Left lung (tissue), 10 donors: Measurements from ENCODE around the gene CHRNB1. TPM values are rescaled to one million over a fixed set of nuclear protein-coding genes. Genes with fewer than 3 reads are reported as not detected.

Source experiments
- ATAC-seq: fragments of 200-7000 bp; cut with Tn5 transposase; one replicate; pipeline ENCODE4 v1.9.1; 2020; ENCODE audit warnings: moderate library complexity
- DNase-seq, 4 donors: peaks; one replicate each; pipeline ENCODE4 v3.0.0-alpha.2; 2013 to 2020
- H3K27ac ChIP-seq, 2 donors: fragments of 200-600 bp; sonication (generic) in 1 of 2; one replicate each; pipeline versions ENCODE4 v1.5.0 to v1.8.0; 2020 to 2021
- H3K27me3 ChIP-seq, 2 donors: fragments of 200-600 bp; sonication (generic) in 1 of 2; one replicate each; pipeline versions ENCODE4 v1.5.0 to v1.8.0; 2020 to 2021
- H3K36me3 ChIP-seq, 2 donors: fragments of 200-600 bp; sonication (generic) in 1 of 2; one replicate each; pipeline versions ENCODE4 v1.5.0 to v1.8.0; 2020 to 2021
- H3K4me1 ChIP-seq, 2 donors: fragments of 200-600 bp; one replicate each; pipeline ENCODE4 v1.8.0; 2021
- H3K4me3 ChIP-seq, 2 donors: fragments of 200-600 bp; sonication (generic) in 1 of 2; one replicate each; pipeline versions ENCODE4 v1.5.0 to v1.8.0; 2020 to 2021; ENCODE audit warnings: mild to moderate bottlenecking in 1 of 2
- H3K9me3 ChIP-seq, 2 donors: fragments of 200-600 bp; sonication (generic) in 1 of 2; one replicate each; pipeline versions ENCODE4 v1.5.0 to v1.8.0; 2020 to 2021
- intact Hi-C, 2 donors: fragments of 100-400 bp; cut with DNase I; formaldehyde crosslinking; loops; one replicate each; pipeline versions ENCODE4 v1.11.2 to v1.14.2; 2022
- polyA plus RNA-seq, 6 donors: library from polyadenylated mRNA; unstranded; fragments of 120-200 nt; gene quantifications; one replicate each; pipeline ENCODE4 v1.2.1, GENCODE V29; 2013; ENCODE audit not compliant: insufficient read length in 6 of 6
- total RNA-seq, 2 donors: library from RNA; stranded (reverse); fragmentation: NEBNext Ultra II Directional; extraction: Animal tissue kit (Norgen Biotek cat#: 25700); gene quantifications; one replicate each; pipeline ENCODE4 v1.2.1, GENCODE V29; 2021
- TF ChIP-seq, protein P1 (sequence below), 2 donors: fragments of 200-600 bp; sonication (generic) in 1 of 2; IDR thresholded peaks; one replicate each; pipeline versions ENCODE4 v1.5.0 to v1.8.0; 2021; ENCODE audit warnings: antibody characterized with exemption in 2 of 2
- donor health status: DM: no; HTN: yes; CAD: no.
- donor health status: DM: no; HTN: no; CAD: no.

Gene CHRNB1
- total and polyA plus RNA-seq, 8 donors = 7.0 to 12.1 (median 9.9) TPM

DNA sequence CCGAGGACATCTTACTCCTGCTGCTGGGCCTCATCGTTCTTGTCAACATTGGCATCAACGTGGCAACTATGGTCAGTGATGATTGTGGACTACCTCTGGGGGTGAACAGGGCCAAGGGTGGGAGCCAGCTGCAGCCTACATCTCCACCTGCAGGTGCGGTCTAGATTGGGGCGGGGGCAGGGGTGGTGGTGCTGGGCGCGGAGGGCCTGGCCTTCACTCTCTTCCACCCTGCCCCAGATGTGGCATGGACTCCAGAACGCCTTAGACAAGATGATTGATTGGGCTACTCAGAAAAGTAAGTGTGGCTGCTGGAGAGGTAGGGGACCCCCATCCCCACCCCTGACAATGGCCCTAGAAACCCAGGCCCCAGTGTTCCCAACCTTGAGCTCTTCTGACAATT is 19.1 kb upstream of the CHRNB1 start:
- Histone ChIP-seq H3K4me1 (no peaks in the 10 kb centered on the region), H3K9me3 (no peaks in the 10 kb centered on the region), H3K36me3 (no peaks in the 10 kb centered on the region), H3K27me3 (no peaks in the 10 kb centered on the region), H3K27ac (no peak overlapping the region), H3K4me3 (no peak overlapping the region)
- ATAC-seq = no peak
- TF ChIP-seq, protein P1, sequence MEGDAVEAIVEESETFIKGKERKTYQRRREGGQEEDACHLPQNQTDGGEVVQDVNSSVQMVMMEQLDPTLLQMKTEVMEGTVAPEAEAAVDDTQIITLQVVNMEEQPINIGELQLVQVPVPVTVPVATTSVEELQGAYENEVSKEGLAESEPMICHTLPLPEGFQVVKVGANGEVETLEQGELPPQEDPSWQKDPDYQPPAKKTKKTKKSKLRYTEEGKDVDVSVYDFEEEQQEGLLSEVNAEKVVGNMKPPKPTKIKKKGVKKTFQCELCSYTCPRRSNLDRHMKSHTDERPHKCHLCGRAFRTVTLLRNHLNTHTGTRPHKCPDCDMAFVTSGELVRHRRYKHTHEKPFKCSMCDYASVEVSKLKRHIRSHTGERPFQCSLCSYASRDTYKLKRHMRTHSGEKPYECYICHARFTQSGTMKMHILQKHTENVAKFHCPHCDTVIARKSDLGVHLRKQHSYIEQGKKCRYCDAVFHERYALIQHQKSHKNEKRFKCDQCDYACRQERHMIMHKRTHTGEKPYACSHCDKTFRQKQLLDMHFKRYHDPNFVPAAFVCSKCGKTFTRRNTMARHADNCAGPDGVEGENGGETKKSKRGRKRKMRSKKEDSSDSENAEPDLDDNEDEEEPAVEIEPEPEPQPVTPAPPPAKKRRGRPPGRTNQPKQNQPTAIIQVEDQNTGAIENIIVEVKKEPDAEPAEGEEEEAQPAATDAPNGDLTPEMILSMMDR (IDR thresholded peaks at IDR 0.05) = no peak
- peak in 1 of 4 donors; percentile 41 for DNase-seq
- intact Hi-C loops = no loop called here

DNA sequence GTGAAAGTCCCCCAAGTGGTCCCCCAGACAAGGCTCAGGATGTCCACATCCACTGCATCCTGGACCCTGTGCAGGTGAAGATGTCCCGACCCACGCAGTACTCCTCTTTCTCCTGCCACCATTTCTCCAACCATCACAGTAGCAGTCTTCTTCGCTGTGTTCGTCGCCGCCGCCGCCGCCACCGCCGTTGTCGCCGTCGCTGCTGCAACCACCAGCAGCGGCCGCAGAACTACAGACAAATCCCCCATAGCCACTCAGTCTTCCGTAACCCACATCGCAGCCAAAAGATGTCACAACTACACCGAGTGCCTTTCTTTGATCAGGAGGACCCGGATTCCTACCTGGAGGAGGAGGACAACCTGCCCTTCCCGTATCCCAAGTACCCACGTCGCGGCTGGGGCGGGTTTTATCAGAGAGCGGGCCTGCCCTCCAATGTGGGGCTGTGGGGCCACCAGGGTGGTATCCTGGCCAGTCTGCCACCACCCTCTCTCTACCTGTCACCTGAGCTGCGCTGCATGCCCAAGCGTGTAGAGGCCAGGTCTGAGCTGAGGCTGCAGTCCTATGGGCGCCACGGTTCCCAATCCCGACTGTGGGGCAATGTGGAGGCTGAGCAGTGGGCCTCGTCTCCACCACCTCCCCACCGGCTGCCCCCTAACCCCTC is 18.5 kb upstream of the CHRNB1 start:
- DNase-seq (peak in 1 of 4 donors; percentile 65), ATAC-seq (no peak)
- Histone ChIP-seq H3K27me3 (no peaks in the 10 kb centered on the region), H3K4me3 (no peak overlapping the region), H3K9me3 (no peaks in the 10 kb centered on the region), H3K36me3 (no peaks in the 10 kb centered on the region), H3K4me1 (no peaks in the 10 kb centered on the region), H3K27ac (no peak overlapping the region)
- intact Hi-C loops = no loop called here
- TF ChIP-seq, protein P1 (IDR thresholded peaks at IDR 0.05) = no peak

DNA sequence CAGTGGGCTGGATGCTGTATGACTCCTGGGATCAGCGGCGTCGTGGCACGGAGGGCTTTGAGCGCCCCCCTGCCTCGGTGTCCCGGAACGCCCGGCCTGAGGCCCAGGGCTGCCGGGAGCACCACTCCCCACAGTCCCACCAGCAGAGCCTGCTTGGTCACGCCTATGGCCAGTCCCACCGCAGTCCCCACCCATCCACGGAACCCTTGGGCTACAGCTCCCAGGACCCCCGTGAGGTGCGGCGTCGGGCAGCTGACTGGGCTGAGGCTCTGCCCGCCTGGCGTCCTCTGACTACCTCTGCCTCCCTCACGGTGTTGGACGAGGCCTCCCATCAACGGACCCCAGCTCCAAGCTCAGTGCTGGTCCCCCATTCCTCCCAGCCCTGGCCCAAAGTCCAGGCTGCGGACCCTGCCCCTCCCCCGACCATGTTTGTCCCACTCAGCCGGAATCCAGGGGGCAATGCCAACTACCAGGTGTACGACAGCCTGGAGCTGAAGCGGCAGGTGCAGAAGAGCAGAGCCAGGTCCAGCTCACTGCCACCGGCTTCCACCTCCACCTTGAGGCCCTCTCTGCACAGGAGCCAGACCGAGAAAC is 17.9 kb upstream of the CHRNB1 start:
- intact Hi-C loops = no loop called here
- no peak for ATAC-seq

DNA sequence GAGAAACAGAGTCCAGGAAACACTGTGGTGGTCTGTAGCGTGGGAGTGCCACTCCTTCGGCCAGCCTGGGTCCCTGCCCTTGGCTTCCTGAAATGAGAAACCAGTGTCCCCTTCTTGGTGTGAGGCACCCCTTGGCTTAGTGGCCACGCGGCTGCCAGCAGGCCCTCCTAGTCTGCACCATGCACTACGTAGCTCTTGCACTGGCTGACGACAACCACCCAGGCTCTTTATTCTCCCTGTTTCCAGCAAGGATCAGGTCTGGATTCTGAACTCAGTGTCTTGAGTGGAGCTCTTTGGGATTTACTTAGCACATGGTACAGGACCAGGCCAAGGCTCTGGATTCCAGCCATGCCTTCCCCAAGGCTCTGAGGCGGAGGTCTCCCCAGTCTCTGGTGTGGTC is 17.3 kb upstream of the CHRNB1 start:
- TF ChIP-seq, protein P1 (IDR thresholded peaks at IDR 0.05) = no peak
- intact Hi-C loops = no loop called here

More for the DNA sequence above, 17.9 kb upstream of the CHRNB1 start:
- Histone ChIP-seq H3K27me3 (no peaks in the 10 kb centered on the region), H3K36me3 (no peaks in the 10 kb centered on the region), H3K4me3 (no peak overlapping the region), H3K9me3 (no peaks in the 10 kb centered on the region), H3K4me1 (no peaks in the 10 kb centered on the region), H3K27ac (no peak overlapping the region)
- DNase-seq = peak in 1 of 4 donors; percentile 41
- TF ChIP-seq, protein P1 (IDR thresholded peaks at IDR 0.05) = no peak

DNA sequence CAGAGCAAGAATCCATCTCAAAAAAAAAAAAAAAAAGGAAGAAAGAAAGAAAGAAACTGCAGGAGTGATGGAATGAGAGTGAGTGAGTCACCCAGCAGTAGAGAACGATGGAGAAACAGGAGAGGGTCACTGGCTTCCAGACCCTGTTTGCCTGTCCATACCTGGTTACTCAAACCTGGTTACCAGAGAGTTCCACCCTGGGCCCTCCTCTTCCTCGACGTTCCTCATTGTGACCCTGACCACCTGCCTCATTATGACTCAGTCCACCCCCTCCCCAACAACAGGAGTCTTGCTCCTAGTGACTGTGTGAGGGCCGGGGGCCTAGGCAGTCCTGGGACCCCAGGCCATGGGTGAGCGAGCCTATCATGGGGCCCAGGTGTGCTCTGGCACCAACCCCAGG is 16.3 kb upstream of the CHRNB1 start, which contains the start of gene SPEM3:
Gene SPEM3 (plus strand): TSS at position 301 of the 400 bp plus-strand sequence. CDS start 46 bp downstream, at position 347.
- DNase-seq = no peak
- H3K9me3 ChIP-seq = no peaks in the 10 kb centered on the region
- intact Hi-C loops = no loop called here
- no peaks in the 10 kb centered on the region for H3K27me3 ChIP-seq
- H3K36me3 ChIP-seq = no peaks in the 10 kb centered on the region
- H3K27ac ChIP-seq = no peak within 1 kb of the TSS
- H3K4me1 ChIP-seq = no peaks in the 10 kb centered on the region
- ATAC-seq = no peak
- no peak within 1 kb of the TSS for H3K4me3 ChIP-seq
- TF ChIP-seq, protein P1 (IDR thresholded peaks at IDR 0.05) = no peak

More for the DNA sequence above, 17.3 kb upstream of the CHRNB1 start:
- H3K27ac ChIP-seq = no peak overlapping the region
- H3K9me3 ChIP-seq = no peaks in the 10 kb centered on the region
- H3K4me1 ChIP-seq = no peaks in the 10 kb centered on the region
- ATAC-seq = no peak
- H3K36me3 ChIP-seq = no peaks in the 10 kb centered on the region
- no peaks in the 10 kb centered on the region for H3K27me3 ChIP-seq
- DNase-seq = no peak
- H3K4me3 ChIP-seq = no peak overlapping the region
